Hematopoietic multipotent progenitor cell treated with erythropoietin and hydrocortisone succinate and interleukin-3 and kit ligand, for 17 days (in vitro differentiated cells): ENCODE results near the gene ASPA.

ENCODE experiments used
- DNase-seq: peaks from one replicate; pipeline ENCODE4 v3.0.0-alpha.2; 2015; ENCODE audit warnings: low spot score

ASPA gene

GRCh38 chr17:3535253-3535995, 59.6 kb downstream of the ASPA start:
- no peak for DNase-seq

- DNase-seq: no peak
Measured at GRCh38 chr17:3536716-3537115, 60.9 kb downstream of the ASPA start.

- no peak for DNase-seq
Measured at GRCh38 chr17:3539881-3540540, 64.2 kb downstream of the ASPA start.

- no peak for DNase-seq
Measured at GRCh38 chr17:3542410-3543088, 66.8 kb downstream of the ASPA start.

GRCh38 chr17:3543453-3543852, 67.7 kb downstream of the ASPA start:
- no peak for DNase-seq

- DNase-seq: no peak
Measured at GRCh38 chr17:3544365-3544764, 68.6 kb downstream of the ASPA start.

- no peak for DNase-seq
Measured at GRCh38 chr17:3545151-3545550, 69.4 kb downstream of the ASPA start.

- DNase-seq: no peak
Measured at GRCh38 chr17:3546521-3546920, 70.7 kb downstream of the ASPA start.

GRCh38 chr17:3546997-3547396, 71.2 kb downstream of the ASPA start:
- DNase-seq: no peak

GRCh38 chr17:3547628-3548027, 71.8 kb downstream of the ASPA start:
- no peak for DNase-seq

GRCh38 chr17:3549610-3550162, 73.9 kb downstream of the ASPA start:
- no peak for DNase-seq

GRCh38 chr17:3551189-3551588, 75.4 kb downstream of the ASPA start:
- no peak for DNase-seq

GRCh38 chr17:3552916-3553315, 77.1 kb downstream of the ASPA start:
- no peak for DNase-seq
